K562 (cell line): ENCODE measurements around the gene CELA3B. TPM values are rescaled to one million over a fixed set of nuclear protein-coding genes. Genes with fewer than 3 reads are reported as not detected.
"Not testable (repeated sequence)": the region's sequence is repeated elsewhere in the genome, so short reads cannot be mapped to it uniquely, and the experiment has no call there.

Experiments
- ATAC-seq: fragments of 200-7000 bp; cut with Tn5 transposase; 3 replicates; pipeline ENCODE4 v1.9.1; 2020; ENCODE audit warnings: moderate library complexity
- BruUV-seq: library from RNA; stranded (reverse); fragments of 400-500 nt; replicated peaks from 2 replicates; lab custom pipeline; 2021; lab: Mats Ljungman, UMichigan
- CTCF ChIA-PET: fragments of 300-600 bp; formaldehyde crosslinking; extraction: SDS; loops from one replicate; lab custom pipeline; 2021; ENCODE audit warnings: low intra/inter-chr PET ratio; lab: Yijun Ruan, JAX
- POLR2A ChIA-PET: fragments of 300-600, 350-650 bp; sonication (Branson Sonifier 250); formaldehyde crosslinking; extraction: SDS; loops from one replicate; lab custom pipeline; 2021; ENCODE audit warnings: antibody characterized with exemption, inconsistent platforms; lab: Yijun Ruan, JAX
- DNase-seq, 4 experiments: peaks; one replicate each; pipeline versions ENCODE4 v3.0.0 to v3.0.0-alpha.2; 2011 to 2018; ENCODE audit warnings: low spot score in 3 of 4, mixed read lengths in 3 of 4; ENCODE audit errors: extremely low read depth in 1 of 4
- FAIRE-seq: peaks from 2 replicates; lab custom pipeline; 2011; peaks lifted over from hg19 to GRCh38; lab: Jason Lieb, UNC
- H2AFZ ChIP-seq: 2 replicates; pipeline ENCODE4 v1.6.0; 2011; ENCODE audit warnings: low read depth, low read length, control low read depth, inconsistent platforms
- H3K27ac ChIP-seq: fragments of 200-600 bp; 3 replicates; pipeline ENCODE4 v1.8.0; 2011; ENCODE audit warnings: low read depth, mild to moderate bottlenecking, control low read depth, inconsistent platforms, low read length, moderate library complexity, mixed read lengths; ENCODE audit errors: extremely low read depth
- H3K27me3 ChIP-seq, 2 experiments: fragments of 300-600 bp in 1 of 2; 2 replicates in 1 of 2; 3 replicates in 1 of 2; pipeline versions ENCODE4 v1.6.0 to v1.8.0; 2011; ENCODE audit warnings: inconsistent platforms in 2 of 2, low read length in 2 of 2, mild to moderate bottlenecking in 1 of 2, mixed read lengths in 1 of 2, moderate library complexity in 1 of 2; ENCODE audit not compliant: control insufficient read depth in 2 of 2, insufficient read depth in 2 of 2
- H3K36me3 ChIP-seq: fragments of 300-600 bp; 3 replicates; pipeline ENCODE4 v1.8.0; 2011; ENCODE audit warnings: mild to moderate bottlenecking, low read length, inconsistent platforms; ENCODE audit not compliant: control insufficient read depth, insufficient read depth
- H3K4me1 ChIP-seq, 2 experiments: fragments of 200-600 bp in 1 of 2; replicated peaks in 1 of 2; 2 replicates in 1 of 2; 3 replicates in 1 of 2; pipeline versions ENCODE4 v1.5.1 to v1.8.0; 2011; ENCODE audit warnings: inconsistent platforms in 2 of 2, low read length in 2 of 2, mild to moderate bottlenecking in 1 of 2, mixed read lengths in 1 of 2, moderate library complexity in 1 of 2; ENCODE audit not compliant: control insufficient read depth in 2 of 2, insufficient read depth in 2 of 2
- H3K4me2 ChIP-seq: 2 replicates; pipeline ENCODE4 v1.6.1; 2011; ENCODE audit warnings: low read length, control low read depth, inconsistent platforms, mixed read lengths; ENCODE audit not compliant: insufficient read depth
- H3K4me3 ChIP-seq: fragments of 200-600 bp; sonication (generic), shearing (Covaris generic); 2 replicates; pipeline ENCODE4 v1.5.1; 2016; ENCODE audit warnings: control low read depth, inconsistent platforms
- H3K79me2 ChIP-seq: fragments of 200-600 bp; 3 replicates; pipeline ENCODE4 v1.8.0; 2011; ENCODE audit warnings: low read length, inconsistent platforms; ENCODE audit not compliant: control insufficient read depth, insufficient read depth
- H3K9ac ChIP-seq, 2 experiments: 2 replicates each; pipeline versions ENCODE4 v1.6.0 to v1.6.1; 2011; ENCODE audit warnings: low read depth in 2 of 2, low read length in 2 of 2, control low read depth in 1 of 2, inconsistent platforms in 1 of 2, mild to moderate bottlenecking in 1 of 2, mixed read lengths in 1 of 2; ENCODE audit not compliant: insufficient read depth in 1 of 2
- H3K9me1 ChIP-seq: one replicate; pipeline ENCODE4 v1.6.0; 2011; ENCODE audit warnings: inconsistent platforms, mild to moderate bottlenecking, low read length, moderate library complexity; ENCODE audit not compliant: control insufficient read depth, insufficient read depth
- H3K9me3 ChIP-seq: replicated peaks from 2 replicates; pipeline ENCODE4 v1.5.1; 2011; ENCODE audit warnings: low read depth, low read length, inconsistent platforms; ENCODE audit not compliant: control insufficient read depth, insufficient read depth
- H4K20me1 ChIP-seq: replicated peaks from 2 replicates; pipeline ENCODE4 v1.6.1; 2011; ENCODE audit warnings: low read length, inconsistent platforms, mixed read lengths; ENCODE audit not compliant: control insufficient read depth, insufficient read depth
- ATF3 ChIP-seq, 2 experiments: fragments of 450-650 bp in 1 of 2; sonication (generic) in 1 of 2; formaldehyde crosslinking in 1 of 2; IDR thresholded peaks in 1 of 2; conservative IDR thresholded peaks in 1 of 2; 2 replicates each; pipeline versions ENCODE4 v1.6.1 to v1.8.1; 2016 to 2023; ENCODE audit warnings: mild to moderate bottlenecking in 2 of 2, moderate library complexity in 2 of 2, inconsistent platforms in 1 of 2, missing genetic modification reagents in 1 of 2
- ATF7 ChIP-seq: fragments of 450-650 bp; IDR thresholded peaks from 2 replicates; pipeline ENCODE4 v1.7.1; 2014; ENCODE audit warnings: mild to moderate bottlenecking, moderate library complexity
- CBFA2T3 ChIP-seq: fragments of 450-650 bp; IDR thresholded peaks from 2 replicates; pipeline ENCODE4 v1.6.1; 2017
- CCNT2 ChIP-seq: IDR thresholded peaks from 2 replicates; pipeline ENCODE4 v1.6.1; 2011; ENCODE audit warnings: borderline replicate concordance, low read depth, mild to moderate bottlenecking, moderate library complexity, mixed read lengths, low read length; ENCODE audit not compliant: insufficient read length; ENCODE audit errors: extremely low read depth
- E2F6 ChIP-seq, 2 experiments: IDR thresholded peaks; 2 replicates each; pipeline ENCODE4 v1.6.1; 2011; ENCODE audit warnings: borderline replicate concordance in 1 of 2, control low read depth in 1 of 2, low read depth in 1 of 2, low read length in 1 of 2, mild to moderate bottlenecking in 1 of 2, mixed read lengths in 1 of 2, moderate library complexity in 1 of 2; ENCODE audit not compliant: insufficient read depth in 1 of 2, insufficient read length in 1 of 2, poor library complexity in 1 of 2, severe bottlenecking in 1 of 2; ENCODE audit errors: extremely low read depth in 1 of 2
- EGR1 ChIP-seq: fragments of 450-650 bp; conservative IDR thresholded peaks from 2 replicates; pipeline ENCODE4 v1.6.1; 2017; ENCODE audit warnings: mild to moderate bottlenecking
- FOSL1 ChIP-seq: fragments of 200-800 bp; sonication (Bioruptor generic); conservative IDR thresholded peaks from 2 replicates; pipeline ENCODE4 v1.6.1; 2016; ENCODE audit warnings: missing genetic modification characterization, missing compliant biosample characterization
- NFIC ChIP-seq: fragments of 450-650 bp; IDR thresholded peaks from 2 replicates; pipeline ENCODE4 v1.6.1; 2017; ENCODE audit warnings: mild to moderate bottlenecking, inconsistent platforms
- NR2C1 ChIP-seq, 2 experiments: fragments of 450-650 bp; IDR thresholded peaks; 2 replicates each; pipeline ENCODE4 v1.6.1; 2017; ENCODE audit warnings: mild to moderate bottlenecking in 2 of 2, antibody characterized with exemption in 1 of 2, inconsistent platforms in 1 of 2, missing compliant biosample characterization in 1 of 2, missing genetic modification characterization in 1 of 2
- RNF2 ChIP-seq: sonication (generic); IDR thresholded peaks from 2 replicates; pipeline ENCODE4 v1.6.1; 2016
- TAL1 ChIP-seq: fragments of 450-650 bp; IDR thresholded peaks from 2 replicates; pipeline ENCODE4 v1.6.1; 2016; ENCODE audit warnings: mild to moderate bottlenecking
- TRIM24 ChIP-seq, 2 experiments: fragments of 450-650 bp; IDR thresholded peaks; 2 replicates each; pipeline ENCODE4 v1.6.1; 2016
- USF2 ChIP-seq: sonication (generic); formaldehyde crosslinking; IDR thresholded peaks from 2 replicates; pipeline ENCODE4 v1.5.0; 2020; ENCODE audit warnings: missing genetic modification reagents
- ZNF766 ChIP-seq: fragments of 200-800 bp; sonication (Bioruptor generic); conservative IDR thresholded peaks from 2 replicates; pipeline ENCODE4 v1.6.1; 2016; ENCODE audit warnings: missing genetic modification characterization, missing compliant biosample characterization
- WGBS: fragments of 100-300 bp; shearing (Covaris generic); methylation state at CpG from one replicate; pipeline ENCODE4 v1.1.6; 2016; ENCODE audit warnings: low coverage, mixed read lengths; ENCODE audit not compliant: insufficient coverage; ENCODE audit errors: missing lambda C conversion rate; 5-methylcytosine and 5-hydroxymethylcytosine counted together
- in situ Hi-C: fragments of 300-500 bp; cut with MboI; formaldehyde crosslinking; loops from 4 replicates; pipeline ENCODE4 v1.15.0; 2018; ENCODE audit warnings: inconsistent platforms, mixed read lengths
- intact Hi-C: fragments of 100-400 bp; cut with micrococcal nuclease; formaldehyde crosslinking; loops from 2 replicates; pipeline ENCODE4 v1.14.2; 2022
- polyA plus RNA-seq, 8 experiments: library from polyadenylated mRNA; depleted of rRNA in 4 of 8; stranded (reverse) in 5 of 8; unstranded in 3 of 8; fragments of >200 nt; fragmentation: Nextera tagmentation in 2 of 8; fragmentation: Illumina TruSeq in 1 of 8; extraction: Ambion mirVana in 2 of 8; extraction: Trizol in 1 of 8; gene quantifications; 2 replicates each; pipeline versions ENCODE4 v1.2.1 to v1.2.3, GENCODE V29; 2011 to 2014; ENCODE audit warnings: inconsistent platforms in 1 of 8, missing spikeins in 1 of 8
- total RNA-seq, 7 experiments: library from RNA; depleted of rRNA in 6 of 7; stranded (reverse); fragments of >200 nt in 6 of 7; fragmentation: Illumina TruSeq in 2 of 7; extraction: Trizol in 2 of 7; gene quantifications; 2 replicates each; pipeline versions ENCODE4 v1.2.1 to v1.2.3, GENCODE V29; 2011 to 2021; ENCODE audit warnings: low replicate concordance in 1 of 7

CELA3B gene
- total and polyA plus RNA-seq, 9 of the 15 experiments (the other 6 are each of a cell fraction or from before 2014, with no cell fraction given): 3.1 TPM; not detected in 8

GRCh38 chr1:21942959-21943640 is 33.7 kb upstream of the CELA3B start:
- peak overlapping the region; percentile 90 for H2AFZ ChIP-seq
- H3K9me3 ChIP-seq; H3K36me3 ChIP-seq; intact Hi-C loops; H3K9me1 ChIP-seq; CTCF ChIA-PET; H3K4me3 ChIP-seq; in situ Hi-C loops; BruUV-seq; H3K79me2 ChIP-seq; H4K20me1 ChIP-seq; H3K27me3 ChIP-seq; TF ChIP-seq NR2C1 (IDR thresholded peaks at IDR 0.05): not testable (repeated sequence)
- peak in 2 of 4 experiments; percentile 67 to 82 for DNase-seq
- peak overlapping the region; percentile 67; the same call in 2 of the 3 replicates for H3K27ac ChIP-seq
- WGBS: 28% methylated on average over 19 of the region's 19 CpGs
- FAIRE-seq: peak; percentile 67
- POLR2A ChIA-PET: interaction anchor here (0.6 to 1.3 kb wide), 3 partner anchors 14 to 82 kb away, joined by 3 to 4 read pairs (median 3); no protein-coding TSS in a partner anchor
- H3K4me1 ChIP-seq: peaks cover 42 to 43% of the 10 kb centered on the region in 2 experiments
- ATAC-seq: peak; percentile 66
- H3K9ac ChIP-seq: peak overlapping the region in 1 of 2 experiments; percentile 31; a peak in 1 of 4 replicates
- H3K4me2 ChIP-seq: peak overlapping the region; percentile 30
- TF ChIP-seq RNF2 (peak; percentile 46; the same call in 1 of the 2 replicates), ATF7 (peak; percentile 38; the same call in 1 of the 2 replicates), CBFA2T3 (peak; percentile 81), CCNT2 (peak; percentile 17), EGR1 (0 out of 2 replicates have a peak, but pooled peaks have one; percentile 5), TRIM24 (IDR thresholded peaks at IDR 0.05) (0 out of 4 replicates have a peak, but pooled peaks have one; percentile 23 to 53), ZNF766 (CRISPR knock-in tag) (0 out of 2 replicates have a peak, but pooled peaks have one; percentile 45), FOSL1 (tag) (peak; percentile 92), ATF3 (IDR thresholded peaks at IDR 0.05) (peak; percentile 93), ATF3 (CRISPR knock-in tag; conservative IDR thresholded peaks at IDR 0.05) (peak; percentile 67; the same call in 1 of the 2 replicates), NR2C1 (tag; IDR thresholded peaks at IDR 0.05) (peak; percentile 29; the same call in 1 of the 2 replicates), NFIC (0 out of 2 replicates have a peak, but pooled peaks have one; percentile 28), TAL1 (peak; percentile 12; the same call in 1 of the 2 replicates), E2F6 (IDR thresholded peaks at IDR 0.05; ENCODE audit: borderline replicate concordance in 1 of 2, extremely low read depth in 1 of 2, insufficient read depth in 1 of 2, insufficient read length in 1 of 2, low read depth in 1 of 2, low read length in 1 of 2, poor library complexity in 1 of 2, severe bottlenecking in 1 of 2) (peak in 1 of 2 experiments; percentile 40), USF2 (CRISPR knock-in tag) (peak; percentile 77)
